Right renal pelvis (tissue), 4 donors: ENCODE results near the gene GABBR1. TPM values are rescaled to one million over a fixed set of nuclear protein-coding genes. Genes with fewer than 3 reads are reported as not detected.

Source experiments
- DNase-seq, 4 donors: peaks; one replicate each; pipeline ENCODE4 v3.0.0-alpha.2; 2013; ENCODE audit warnings: low read depth in 4 of 4, low spot score in 3 of 4, missing footprints in 1 of 4
- polyA plus RNA-seq, 4 donors: library from polyadenylated mRNA; unstranded; fragments of 120-200 nt; gene quantifications; one replicate each; pipeline ENCODE4 v1.2.1, GENCODE V29; 2013; ENCODE audit not compliant: insufficient read length in 4 of 4

The GABBR1 gene
- polyA plus RNA-seq, 4 donors, result 57.5 to 81.1 (median 59.3) TPM

GRCh38 chr6:29625337-29625930, 7.5 kb downstream of the GABBR1 start:
- DNase-seq, result no peak

DNA sequence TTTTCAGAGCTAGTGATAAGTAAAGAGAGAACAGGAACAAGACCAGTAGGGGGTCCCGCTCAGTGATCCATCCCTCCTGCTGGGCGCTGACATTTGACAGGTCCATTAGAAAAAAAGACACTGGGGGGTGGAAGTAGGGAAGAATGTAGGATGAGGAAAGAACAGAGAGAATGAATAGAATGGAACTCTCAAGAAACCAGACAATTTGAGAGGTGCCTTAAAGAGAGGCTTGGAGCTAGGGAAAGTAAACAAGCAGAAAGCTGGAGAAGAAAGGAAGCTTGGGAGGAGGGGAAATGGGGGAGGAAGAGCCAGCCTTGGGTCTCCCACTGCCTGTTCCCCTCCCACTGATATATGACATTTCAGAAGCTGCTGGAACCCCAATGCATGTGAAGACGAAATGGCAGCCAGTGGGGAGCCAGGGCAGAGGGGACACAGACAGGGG, 8.4 kb downstream of the GABBR1 start:
- DNase-seq, result no peak

- DNase-seq, result no peak
Measured at GRCh38 chr6:29620630-29621029, 12.4 kb downstream of the GABBR1 start.

- no peak for DNase-seq
Measured at GRCh38 chr6:29619578-29620160, 13.3 kb downstream of the GABBR1 start.

DNA sequence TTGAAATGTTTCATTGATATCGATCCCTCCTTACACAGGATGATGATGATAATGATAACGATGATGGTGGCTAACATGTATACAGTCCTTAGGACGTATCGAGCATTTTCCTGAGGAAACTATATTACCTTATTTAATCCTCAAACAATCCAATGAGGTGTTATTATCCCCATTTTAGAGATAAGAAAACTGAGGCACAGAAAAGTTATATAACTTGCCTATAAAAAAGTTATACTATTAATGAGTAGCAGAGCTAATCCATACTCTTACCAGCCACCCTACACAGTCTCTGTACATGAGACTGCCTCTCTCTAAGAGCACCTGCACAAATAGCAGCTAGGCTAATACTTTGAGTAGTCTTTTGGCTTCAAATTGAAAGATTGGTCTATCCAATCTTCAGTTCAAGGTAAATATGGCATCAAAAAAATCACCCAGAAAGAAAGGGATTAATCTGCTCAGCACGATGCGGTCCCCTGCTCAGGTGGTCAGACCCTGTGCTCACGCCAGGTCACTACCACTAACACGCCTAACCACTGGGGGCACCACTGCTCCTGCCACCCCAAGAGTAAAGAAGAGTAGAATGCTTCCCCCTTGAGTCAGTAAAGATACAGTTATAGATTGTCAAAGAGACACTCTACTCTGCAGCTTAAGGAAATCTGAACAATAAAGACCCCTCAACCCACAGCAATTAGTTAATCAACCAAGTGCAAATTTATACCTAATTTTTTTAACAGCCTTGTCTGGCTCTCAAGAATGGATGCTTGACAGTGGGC, 15.0 kb downstream of the GABBR1 start:
- no peak for DNase-seq

DNA sequence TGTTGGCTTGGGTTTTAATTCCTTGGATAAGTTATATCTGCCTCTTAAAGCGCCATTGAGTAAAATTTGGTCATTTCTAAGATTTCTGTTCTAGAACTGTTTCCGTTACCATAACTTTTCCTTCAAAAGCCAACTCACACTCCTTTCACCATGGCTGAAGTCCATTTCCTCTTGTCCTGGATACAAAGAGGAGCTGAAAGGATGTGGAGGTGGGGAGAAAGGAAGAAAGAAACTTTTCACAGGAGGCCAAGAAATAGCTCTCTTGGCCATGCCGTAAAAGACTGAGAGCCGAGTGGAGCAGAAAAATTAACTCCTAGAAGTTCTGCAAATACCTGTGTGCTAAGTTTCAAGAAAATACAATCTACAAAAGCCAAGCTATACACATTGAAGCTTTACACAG, 21.6 kb downstream of the GABBR1 start:
- no peak for DNase-seq

DNA sequence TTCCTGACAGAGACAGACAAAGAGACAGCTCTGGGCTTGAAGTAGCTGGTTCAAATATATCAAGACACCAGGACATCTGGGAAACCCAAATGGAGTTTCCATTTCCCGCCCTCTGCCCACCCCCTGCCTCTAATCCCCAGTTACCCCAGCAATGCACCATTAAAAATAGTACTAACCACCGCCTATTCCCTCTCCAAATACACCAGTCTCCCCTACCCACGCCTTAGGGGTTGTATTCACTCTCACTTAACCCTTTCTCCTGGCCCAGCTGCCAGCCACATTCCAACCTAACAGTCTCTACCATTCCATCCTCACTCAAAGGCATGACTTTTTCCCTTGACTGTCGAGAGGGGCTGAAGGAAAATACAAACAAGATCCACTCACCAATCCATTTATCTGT, 22.4 kb downstream of the GABBR1 start:
- no peak for DNase-seq

GRCh38 chr6:29608131-29608530, 24.9 kb downstream of the GABBR1 start:
- no peak for DNase-seq

DNA sequence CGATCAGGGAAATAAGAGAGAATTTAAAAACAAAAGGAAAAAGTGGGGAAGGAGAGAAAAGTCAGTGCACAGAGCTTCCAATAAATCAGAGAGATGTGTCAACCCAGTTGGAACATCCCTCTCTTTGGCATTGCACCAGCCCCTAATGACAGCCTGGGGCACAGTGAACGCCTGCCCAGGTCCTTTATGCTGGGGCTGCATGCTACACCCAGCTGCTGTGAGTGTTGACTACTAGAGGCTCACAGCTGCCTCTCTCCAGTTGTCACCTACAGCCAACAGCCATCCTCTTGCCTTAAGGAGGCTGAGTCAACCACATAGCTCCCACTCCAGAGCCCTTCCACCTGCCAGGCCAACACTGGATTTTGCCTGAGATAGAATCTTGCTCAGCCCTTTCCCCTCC, 29.1 kb downstream of the GABBR1 start:
- no peak for DNase-seq

GRCh38 chr6:29603456-29603855, 29.5 kb downstream of the GABBR1 start:
- DNase-seq, result no peak

- DNase-seq, result no peak
Measured at GRCh38 chr6:29602564-29603361, 30.2 kb downstream of the GABBR1 start.

GRCh38 chr6:29598172-29598747, 34.7 kb downstream of the GABBR1 start:
- DNase-seq, result no peak

DNA sequence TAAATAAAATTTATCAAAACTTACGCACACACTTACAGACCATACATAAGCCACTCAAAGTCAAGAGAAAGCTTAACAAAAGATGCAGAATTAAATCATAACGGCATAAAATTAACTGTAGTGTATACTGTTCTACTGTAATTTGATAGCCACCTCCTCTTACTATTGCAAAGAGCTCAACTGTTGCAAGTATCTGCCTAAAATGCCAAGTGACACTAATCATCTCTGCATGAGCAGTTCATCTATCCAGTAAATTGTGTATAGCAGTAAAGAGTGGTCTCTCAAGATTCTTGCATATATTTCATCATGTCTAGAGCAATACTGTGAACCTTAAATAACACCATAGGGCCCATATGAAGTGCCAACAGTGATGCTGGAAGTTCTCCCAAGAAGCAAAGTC, 35.8 kb downstream of the GABBR1 start:
- no peak for DNase-seq

- DNase-seq, result no peak
Measured at GRCh38 chr6:29596381-29596900, 36.5 kb downstream of the GABBR1 start.

DNA sequence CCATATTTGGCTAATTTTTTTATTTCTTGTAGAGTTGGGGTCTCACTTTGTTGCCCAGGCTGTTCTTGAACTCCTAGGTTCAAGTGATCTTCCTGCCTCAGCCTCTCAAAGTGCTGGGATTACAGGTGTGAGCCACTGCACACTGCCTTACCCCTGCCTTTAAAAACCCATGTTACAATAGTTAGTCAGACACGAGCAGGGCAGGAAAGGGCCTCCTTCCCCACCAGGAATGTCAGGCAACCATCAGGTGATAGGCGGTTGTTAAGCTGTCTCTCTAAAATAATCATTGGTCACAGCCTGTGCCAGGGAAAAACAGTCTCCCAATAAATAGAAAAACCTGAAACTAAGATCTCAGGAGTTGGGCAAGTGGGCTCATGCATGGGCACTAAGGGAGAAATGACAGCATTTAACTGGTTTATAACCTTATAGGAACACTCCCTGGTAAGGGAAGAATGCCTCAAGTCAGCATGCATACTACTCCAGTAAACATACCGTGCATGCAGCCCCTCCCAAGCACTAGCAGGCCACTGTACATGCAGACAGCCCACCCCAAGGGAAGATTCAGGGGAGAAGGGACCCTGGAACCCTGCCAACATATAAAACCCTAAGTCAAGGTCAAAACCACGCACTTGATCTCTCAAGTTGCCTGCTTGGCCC, 39.7 kb downstream of the GABBR1 start:
- no peak for DNase-seq

GRCh38 chr6:29591677-29592076, 41.3 kb downstream of the GABBR1 start:
- no peak for DNase-seq

DNA sequence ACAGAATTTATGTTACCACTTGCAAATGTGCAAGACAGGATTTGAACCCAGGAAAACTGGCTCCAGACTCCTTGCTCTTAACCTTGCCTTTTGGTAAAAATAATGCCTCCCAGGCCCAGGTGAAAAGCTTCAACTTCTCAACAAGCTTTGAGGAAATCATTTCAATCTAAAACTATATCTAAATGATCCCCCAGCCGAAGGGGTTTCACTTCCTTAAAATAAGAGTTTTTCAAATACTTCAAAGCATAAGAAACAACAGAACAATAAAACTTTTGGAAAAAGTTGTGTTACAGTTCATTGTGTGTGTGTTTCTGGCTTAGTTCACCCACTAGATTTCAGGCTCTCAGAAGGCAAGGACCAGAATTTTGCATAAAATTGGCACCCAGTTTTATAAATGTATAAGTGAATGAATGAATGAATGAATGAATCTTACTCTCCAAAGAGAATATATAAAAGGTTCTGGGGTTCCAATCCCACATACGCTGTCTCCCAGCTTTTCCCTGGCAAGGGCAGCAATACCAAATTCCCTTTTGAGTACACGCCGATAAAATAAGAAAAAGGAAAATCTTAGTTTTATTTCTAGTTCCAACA, 42.7 kb downstream of the GABBR1 start:
- DNase-seq, result no peak

GRCh38 chr6:29589423-29590048, 43.4 kb downstream of the GABBR1 start:
- DNase-seq, result peak; percentile 15 to 29 (median 24)

DNA sequence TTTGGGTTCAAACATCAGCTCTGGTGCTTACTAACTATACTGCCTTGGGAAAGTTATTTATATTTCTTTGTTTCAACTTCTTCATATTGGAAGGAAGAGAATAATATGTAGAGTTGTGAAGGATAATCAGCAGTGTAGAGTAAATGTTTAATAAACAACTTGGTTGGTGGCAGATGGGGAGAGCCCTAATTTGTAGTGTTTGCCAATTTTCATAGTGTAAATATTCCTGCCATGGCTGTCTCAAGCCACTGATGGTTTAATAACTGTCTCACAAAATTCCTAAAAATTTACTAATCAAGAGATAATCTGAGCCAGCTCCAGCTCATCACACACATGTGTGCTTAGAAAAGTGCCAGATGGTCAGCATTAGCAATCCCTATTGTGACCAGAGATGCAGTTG, 48.2 kb downstream of the GABBR1 start, which contains the start of gene OR2H2:
TSS of gene OR2H2 (plus strand) at position 301 of the 400 bp plus-strand sequence. CDS start 2,824 bp downstream, outside the sequence.
- DNase-seq, result no peak
